Muscle layer of colon (tissue), 2 donors: ENCODE measurements around the gene INSYN2A.

Experiments
- H3K27ac ChIP-seq: one replicate; pipeline ENCODE4 v1.7.0; 2013; ENCODE audit warnings: low read depth, mild to moderate bottlenecking, low read length, moderate library complexity
- H3K27me3 ChIP-seq, 2 donors: one replicate each; pipeline ENCODE4 v1.7.0; 2013; ENCODE audit warnings: low read length in 2 of 2, mild to moderate bottlenecking in 2 of 2; ENCODE audit not compliant: insufficient read depth in 2 of 2, control insufficient read depth in 1 of 2
- H3K36me3 ChIP-seq: one replicate; pipeline ENCODE4 v1.7.0; 2013; ENCODE audit warnings: mild to moderate bottlenecking, low read length; ENCODE audit not compliant: insufficient read depth
- H3K4me1 ChIP-seq: one replicate; pipeline ENCODE4 v1.7.0; 2013; ENCODE audit warnings: mild to moderate bottlenecking, low read length; ENCODE audit not compliant: insufficient read depth
- H3K4me3 ChIP-seq, 2 donors: one replicate each; pipeline ENCODE4 v1.7.0; 2013; ENCODE audit warnings: low read length in 2 of 2, low read depth in 1 of 2, mild to moderate bottlenecking in 1 of 2, moderate library complexity in 1 of 2
- H3K9ac ChIP-seq: one replicate; pipeline ENCODE4 v1.7.0; 2013; ENCODE audit warnings: low read length
- H3K9me3 ChIP-seq: one replicate; pipeline ENCODE4 v1.7.0; 2013; ENCODE audit warnings: mild to moderate bottlenecking, low read length
- donor health status: abdominal sarcoma.
- donor health status: Adenocarcinoma of cecum.

Gene INSYN2A

GRCh38 chr10:127150136-127150535, 46.3 kb downstream of the INSYN2A start:
- no peak overlapping the region for H3K4me3 ChIP-seq

GRCh38 chr10:127149501-127150081, 46.8 kb downstream of the INSYN2A start:
- no peak overlapping the region for H3K27ac ChIP-seq
- H3K4me1 ChIP-seq: no peaks in the 10 kb centered on the region

More at GRCh38 chr10:127150136-127150535, 46.3 kb downstream of the INSYN2A start:
- Histone ChIP-seq H3K9ac (no peak overlapping the region), H3K9me3 (no peaks in the 10 kb centered on the region), H3K4me1 (no peaks in the 10 kb centered on the region), H3K36me3 (no peaks in the 10 kb centered on the region), H3K27ac (no peak overlapping the region), H3K27me3 (no peaks in the 10 kb centered on the region)

GRCh38 chr10:127148933-127149220, 47.5 kb downstream of the INSYN2A start:
- no peak overlapping the region for H3K4me3 ChIP-seq
- H3K4me1 ChIP-seq: no peaks in the 10 kb centered on the region
- H3K27ac ChIP-seq: no peak overlapping the region

More at GRCh38 chr10:127149501-127150081, 46.8 kb downstream of the INSYN2A start:
- H3K9me3 ChIP-seq: no peaks in the 10 kb centered on the region
- no peak overlapping the region for H3K4me3 ChIP-seq
- H3K36me3 ChIP-seq: no peaks in the 10 kb centered on the region
- no peak overlapping the region for H3K9ac ChIP-seq
- H3K27me3 ChIP-seq: no peaks in the 10 kb centered on the region

GRCh38 chr10:127148066-127148932, 48.1 kb downstream of the INSYN2A start:
- no peaks in the 10 kb centered on the region for H3K36me3 ChIP-seq
- no peaks in the 10 kb centered on the region for H3K9me3 ChIP-seq
- H3K9ac ChIP-seq: no peak overlapping the region
- H3K27ac ChIP-seq: no peak overlapping the region
- no peaks in the 10 kb centered on the region for H3K4me1 ChIP-seq
- no peak overlapping the region for H3K4me3 ChIP-seq
- no peaks in the 10 kb centered on the region for H3K27me3 ChIP-seq

More at GRCh38 chr10:127148933-127149220, 47.5 kb downstream of the INSYN2A start:
- Histone ChIP-seq H3K36me3 (no peaks in the 10 kb centered on the region), H3K9me3 (no peaks in the 10 kb centered on the region), H3K27me3 (no peaks in the 10 kb centered on the region), H3K9ac (no peak overlapping the region)

DNA sequence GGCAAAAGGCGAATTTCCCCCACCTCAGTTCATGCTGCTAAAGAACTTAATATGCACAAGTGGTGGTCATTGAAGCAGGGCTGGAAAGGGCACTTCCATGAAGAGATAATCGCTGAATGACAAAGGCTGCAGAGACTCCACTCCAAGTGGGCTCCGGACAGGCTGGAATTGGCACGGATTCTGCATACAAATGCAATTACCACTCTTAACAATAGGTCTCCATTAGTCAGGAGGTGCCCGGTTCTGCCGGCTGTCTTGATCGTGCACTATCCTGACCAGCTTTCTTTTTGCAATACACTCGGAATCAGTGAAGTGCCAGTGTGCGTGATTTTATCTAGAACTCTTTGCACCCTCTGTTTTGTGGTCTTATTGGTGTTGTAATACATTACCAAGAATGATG, 49.7 kb downstream of the INSYN2A start:
- no peak overlapping the region for H3K27ac ChIP-seq

More for the DNA sequence above, 49.7 kb downstream of the INSYN2A start:
- no peaks in the 10 kb centered on the region for H3K27me3 ChIP-seq
- no peaks in the 10 kb centered on the region for H3K9me3 ChIP-seq
- H3K4me1 ChIP-seq: no peaks in the 10 kb centered on the region
- no peak overlapping the region for H3K4me3 ChIP-seq
- no peak overlapping the region for H3K9ac ChIP-seq
- H3K36me3 ChIP-seq: no peaks in the 10 kb centered on the region
